GM12801 (cell line): ENCODE results near the gene PSMC3.

Source experiments
- CTCF ChIP-seq: IDR thresholded peaks from one replicate; pipeline ENCODE4 v1.5.1; 2011; ENCODE audit warnings: control low read depth; ENCODE audit not compliant: insufficient read length; ENCODE audit errors: extremely low read depth

Gene PSMC3

DNA sequence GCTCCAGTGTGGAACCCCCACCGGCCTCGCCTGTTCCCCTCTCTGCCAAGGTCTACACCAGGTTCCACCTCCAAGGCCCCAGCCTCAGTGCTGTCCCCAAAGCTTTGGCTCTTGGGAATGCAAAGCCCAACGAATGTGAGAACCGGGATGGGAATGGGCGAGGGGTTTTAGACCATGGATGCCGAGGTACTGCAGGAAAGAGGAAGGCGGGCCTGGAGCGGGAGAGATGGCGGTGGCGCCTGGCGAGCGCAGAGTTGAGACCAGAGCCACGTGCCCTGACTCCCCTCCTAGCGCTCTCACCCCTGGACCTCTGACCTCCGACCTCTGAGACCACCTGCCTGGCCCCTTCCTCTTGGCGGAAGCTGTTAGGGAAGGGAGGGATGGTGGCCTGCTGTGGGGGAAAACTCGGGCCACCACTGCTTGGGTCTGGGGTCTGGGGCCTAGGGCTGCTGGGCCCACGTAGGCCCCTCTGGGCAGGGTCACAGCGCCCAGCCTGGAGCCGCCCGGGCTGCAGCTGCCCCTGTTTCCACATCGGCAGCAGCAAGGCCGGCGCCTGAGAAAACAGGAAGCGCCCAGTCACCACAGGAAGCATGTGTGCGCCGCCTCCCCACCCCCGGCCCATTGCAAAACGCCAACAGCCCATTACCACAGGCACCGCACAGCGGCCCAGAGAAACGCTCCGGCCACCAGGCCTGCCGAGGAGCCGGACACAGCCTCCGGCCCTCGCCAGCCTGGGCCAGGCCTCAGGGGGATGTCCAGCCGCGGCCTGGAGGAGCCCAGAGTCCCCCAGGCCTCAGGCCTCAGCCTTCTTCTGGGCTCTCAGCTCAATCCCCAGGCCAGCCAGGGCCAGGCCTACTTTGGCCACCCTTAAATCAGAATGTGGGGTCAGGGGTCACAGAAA lies 31.7 kb downstream of the PSMC3 start:
- no peak for TF ChIP-seq CTCF

DNA sequence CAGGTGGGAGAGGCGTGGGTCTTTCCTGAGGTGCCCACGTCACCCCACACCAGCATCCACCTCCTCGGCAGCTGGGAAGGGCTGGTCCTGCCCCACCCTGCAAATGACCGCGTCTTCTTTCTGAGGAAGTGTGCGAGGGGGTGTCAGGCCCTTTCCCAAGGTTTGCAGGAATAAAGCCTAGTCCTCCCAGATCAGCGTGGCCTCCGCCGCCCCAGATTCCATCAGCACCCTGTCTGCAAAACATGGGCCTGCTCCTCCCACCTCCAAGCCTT lies 32.3 kb downstream of the PSMC3 start:
- no peak for TF ChIP-seq CTCF

GRCh38 chr11:47393163-47394049 lies 32.8 kb downstream of the PSMC3 start:
- no peak for TF ChIP-seq CTCF

DNA sequence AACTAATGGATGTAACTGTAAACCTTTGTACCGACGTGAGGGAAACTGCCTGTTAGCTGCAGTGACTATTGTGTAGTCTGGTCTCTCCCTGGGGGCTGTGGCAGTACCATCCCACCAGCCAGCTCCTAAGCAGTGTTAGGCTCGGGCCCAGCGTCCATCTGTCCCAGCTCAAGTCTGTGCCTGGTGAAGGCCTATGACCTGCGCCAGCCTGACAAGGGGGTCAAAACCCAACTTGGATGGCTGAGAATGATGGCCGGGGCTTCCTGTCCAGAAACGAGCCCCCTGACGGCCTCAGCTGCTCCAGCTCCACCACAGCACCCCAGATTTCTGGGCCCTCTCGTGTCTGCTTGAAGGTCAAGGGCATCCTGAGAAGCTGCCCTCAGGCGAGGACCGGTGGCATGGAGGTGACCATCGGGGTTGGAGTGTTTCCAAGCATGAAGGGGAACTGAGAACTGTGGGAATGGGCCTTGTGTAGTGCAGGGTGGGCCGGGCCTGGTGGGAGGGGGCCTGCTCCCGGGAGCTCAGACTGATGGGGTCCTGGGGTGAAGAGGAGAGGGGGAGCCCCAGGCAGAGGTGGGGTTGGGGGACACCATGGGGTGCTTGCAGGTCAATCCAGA lies 33.6 kb downstream of the PSMC3 start:
- no peak for TF ChIP-seq CTCF

GRCh38 chr11:47391711-47392432 lies 34.4 kb downstream of the PSMC3 start:
- TF ChIP-seq CTCF: no peak

DNA sequence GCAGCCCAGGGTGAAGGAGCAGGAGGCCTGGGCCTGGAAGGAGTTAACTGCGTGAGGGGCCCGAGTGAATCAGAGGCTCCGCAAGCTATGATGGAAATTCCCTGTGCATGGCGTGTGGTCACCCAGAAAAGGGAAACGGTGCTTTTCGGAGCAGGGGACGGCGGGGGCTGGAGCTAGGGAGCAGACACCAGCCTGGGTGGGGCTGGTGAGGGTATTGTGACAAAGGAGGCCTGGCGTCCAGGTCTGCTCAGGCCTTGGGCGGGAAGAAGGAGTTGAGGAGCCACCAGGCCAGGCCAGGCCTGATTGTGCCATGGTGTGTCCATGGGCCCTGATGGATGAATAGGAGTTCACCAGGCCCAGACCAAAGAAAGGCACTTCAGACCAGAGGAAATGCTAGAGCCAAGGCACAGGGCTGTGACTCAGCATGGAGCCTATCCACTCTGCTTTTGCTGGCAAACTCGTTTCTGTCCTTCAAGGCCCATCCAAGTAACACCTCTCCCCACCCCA lies 35.1 kb downstream of the PSMC3 start:
- no peak for TF ChIP-seq CTCF

- TF ChIP-seq CTCF: no peak
These were observed 35.8 kb downstream of the PSMC3 start for GRCh38 chr11:47390422-47390760.
